ENCODE results near the gene RFXAP. TPM values are rescaled to one million over a fixed set of nuclear protein-coding genes. Genes with fewer than 3 reads are reported as not detected.

Gene RFXAP
- total RNA-seq, 1 experiment from 2014 or later = 8.7 TPM

DNA sequence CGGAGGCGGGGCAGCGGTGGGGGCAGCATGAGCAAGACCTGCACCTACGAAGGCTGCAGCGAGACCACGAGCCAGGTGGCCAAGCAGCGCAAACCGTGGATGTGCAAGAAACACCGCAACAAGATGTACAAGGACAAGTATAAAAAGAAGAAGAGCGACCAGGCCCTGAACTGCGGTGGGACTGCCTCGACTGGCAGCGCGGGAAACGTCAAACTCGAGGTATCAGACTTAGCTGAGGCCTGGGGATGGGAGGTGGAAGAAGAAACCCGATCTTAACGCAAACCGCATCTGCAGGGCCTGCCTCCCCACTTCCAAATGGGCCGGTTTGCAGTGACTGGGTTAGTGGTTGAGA, 693 bp downstream of the RFXAP start:
- Histone ChIP-seq H3K27me3 (ENCODE audit: insufficient read depth, low read length) (no peaks in the 10 kb centered on the region), H3K79me1 (ENCODE audit: insufficient read depth, low read depth, low read length, poor library complexity, severe bottlenecking) (peaks cover 2% of the 10 kb centered on the region), H3K4ac (ENCODE audit: low read depth, low read length) (no peak overlapping the region), H2AFZ (ENCODE audit: low read length) (no peak overlapping the region), H3K23me2 (ENCODE audit: insufficient read length, low read depth, low read length, poor library complexity, severe bottlenecking) (peaks cover 9% of the 10 kb centered on the region), H4K20me1 (ENCODE audit: control insufficient read depth, insufficient read depth, insufficient read length) (no peaks in the 10 kb centered on the region), H4K8ac (replicated peaks; ENCODE audit: insufficient read length, low read depth, low read length) (no peak overlapping the region), H3K4me1 (ENCODE audit: insufficient read depth, low read length) (no peaks in the 10 kb centered on the region; the same call in 1 of the 2 replicates), H2AK5ac (ENCODE audit: insufficient read length, low read length) (no peak overlapping the region), H3K27ac (ENCODE audit: insufficient read length, low read depth, low read length) (no peak overlapping the region), H4K5ac (ENCODE audit: insufficient read length, low read depth, low read length) (no peak overlapping the region), H4K91ac (ENCODE audit: insufficient read length, low read depth, low read length) (no peak overlapping the region), H3K4me2 (ENCODE audit: insufficient read depth, insufficient read length, low read length) (peak overlapping the region; percentile 87), H3K9me3 (ENCODE audit: control insufficient read depth, low read depth, low read length) (no peaks in the 10 kb centered on the region), H2BK12ac (ENCODE audit: insufficient read length, low read depth, low read length) (no peak overlapping the region), H3K23ac (ENCODE audit: insufficient read length, low read depth, low read length) (no peak overlapping the region), H2BK5ac (ENCODE audit: insufficient read length, low read length) (no peak overlapping the region), H3K18ac (ENCODE audit: insufficient read length, low read depth, low read length) (no peak overlapping the region), H3K79me2 (ENCODE audit: insufficient read depth, low read length) (no peaks in the 10 kb centered on the region), H3T11ph (ENCODE audit: low read length) (no peak overlapping the region), H3K56ac (ENCODE audit: insufficient read length, low read depth, low read length) (no peak overlapping the region), H2BK15ac (ENCODE audit: low read depth, low read length) (no peak overlapping the region), H3K14ac (ENCODE audit: insufficient read depth, low read length) (0 out of 2 replicates have a peak overlapping the region, but pooled peaks have one; percentile 33), H2BK120ac (ENCODE audit: low read depth, low read length, poor library complexity, severe bottlenecking) (no peak overlapping the region), H2BK20ac (ENCODE audit: low read depth, low read length, poor library complexity, severe bottlenecking) (no peak overlapping the region), H3K9ac (ENCODE audit: extremely low read depth, insufficient read length, low read length) (peak overlapping the region; percentile 8)
- Mint-ChIP-seq H3K27me3 (ENCODE audit: low read depth) (peaks cover 4% of the 10 kb centered on the region; the same call in 1 of the 2 replicates), H3K9me3 (0 out of 5 replicates have a peak, but pooled peaks cover 0 to 1% of the 10 kb centered on the region in 2 experiments), H3K27ac (peak overlapping the region in 2 of 3 experiments; percentile 78 to 87; a peak in 3 of 7 replicates), H3K4me3 (peak overlapping the region; percentile 89 to 92), H3K4me1 (peaks cover 31 to 34% of the 10 kb centered on the region in 2 experiments), H3K36me3 (ENCODE audit: insufficient read depth in 1 of 3, low read depth in 3 of 3) (no peaks in the 10 kb centered on the region; a peak in 2 of 7 replicates)
- no CpG with 5 or more reads among the region's 20 CpGs for WGBS (ENCODE audit: extremely low coverage, insufficient read length, low lambda C conversion rate)
- TF ChIP-seq, protein P1, sequence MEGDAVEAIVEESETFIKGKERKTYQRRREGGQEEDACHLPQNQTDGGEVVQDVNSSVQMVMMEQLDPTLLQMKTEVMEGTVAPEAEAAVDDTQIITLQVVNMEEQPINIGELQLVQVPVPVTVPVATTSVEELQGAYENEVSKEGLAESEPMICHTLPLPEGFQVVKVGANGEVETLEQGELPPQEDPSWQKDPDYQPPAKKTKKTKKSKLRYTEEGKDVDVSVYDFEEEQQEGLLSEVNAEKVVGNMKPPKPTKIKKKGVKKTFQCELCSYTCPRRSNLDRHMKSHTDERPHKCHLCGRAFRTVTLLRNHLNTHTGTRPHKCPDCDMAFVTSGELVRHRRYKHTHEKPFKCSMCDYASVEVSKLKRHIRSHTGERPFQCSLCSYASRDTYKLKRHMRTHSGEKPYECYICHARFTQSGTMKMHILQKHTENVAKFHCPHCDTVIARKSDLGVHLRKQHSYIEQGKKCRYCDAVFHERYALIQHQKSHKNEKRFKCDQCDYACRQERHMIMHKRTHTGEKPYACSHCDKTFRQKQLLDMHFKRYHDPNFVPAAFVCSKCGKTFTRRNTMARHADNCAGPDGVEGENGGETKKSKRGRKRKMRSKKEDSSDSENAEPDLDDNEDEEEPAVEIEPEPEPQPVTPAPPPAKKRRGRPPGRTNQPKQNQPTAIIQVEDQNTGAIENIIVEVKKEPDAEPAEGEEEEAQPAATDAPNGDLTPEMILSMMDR (conservative IDR thresholded peaks at IDR 0.05) = no peak
- DNase-seq = peak; percentile 38

Data from H9 (cell line).